ENCODE data around the gene TBX15.

TBX15 gene

GRCh38 chr1:118981436-118981835 is 6.7 kb downstream of the TBX15 start:
- TF ChIP-seq SP1 (IDR thresholded peaks at IDR 0.05) (no peak), SUZ12 (IDR thresholded peaks at IDR 0.05) (no peak), LEF1 (IDR thresholded peaks at IDR 0.05; ENCODE audit: borderline replicate concordance) (no peak), FOXM1 (IDR thresholded peaks at IDR 0.05; ENCODE audit: borderline replicate concordance) (no peak), ZNF384 (IDR thresholded peaks at IDR 0.05) (no peak), CTBP1 (IDR thresholded peaks at IDR 0.05; ENCODE audit: borderline replicate concordance) (no peak), TARDBP (IDR thresholded peaks at IDR 0.05) (no peak), FOXA1 (IDR thresholded peaks at IDR 0.05) (no peak), L3MBTL2 (conservative IDR thresholded peaks at IDR 0.05) (no peak), BHLHE40 (IDR thresholded peaks at IDR 0.05; ENCODE audit: borderline replicate concordance) (no peak), ARNT (IDR thresholded peaks at IDR 0.05) (no peak), ELF4 (IDR thresholded peaks at IDR 0.05) (no peak), NFRKB (IDR thresholded peaks at IDR 0.05) (no peak), HDGF (IDR thresholded peaks at IDR 0.05; ENCODE audit: borderline replicate concordance) (no peak), FOXK2 (IDR thresholded peaks at IDR 0.05) (no peak), PKNOX1 (IDR thresholded peaks at IDR 0.05) (no peak)

GRCh38 chr1:118979754-118980575 is 8.2 kb downstream of the TBX15 start:
- TF ChIP-seq PKNOX1 (IDR thresholded peaks at IDR 0.05) (no peak), L3MBTL2 (conservative IDR thresholded peaks at IDR 0.05) (no peak), FOXK2 (IDR thresholded peaks at IDR 0.05) (no peak), BHLHE40 (IDR thresholded peaks at IDR 0.05; ENCODE audit: borderline replicate concordance) (no peak), HDGF (IDR thresholded peaks at IDR 0.05; ENCODE audit: borderline replicate concordance) (no peak), ELF4 (IDR thresholded peaks at IDR 0.05) (no peak), ZNF384 (IDR thresholded peaks at IDR 0.05) (no peak), NFRKB (IDR thresholded peaks at IDR 0.05) (no peak), FOXM1 (IDR thresholded peaks at IDR 0.05; ENCODE audit: borderline replicate concordance) (no peak), SP1 (IDR thresholded peaks at IDR 0.05) (no peak), LEF1 (IDR thresholded peaks at IDR 0.05; ENCODE audit: borderline replicate concordance) (no peak), SUZ12 (IDR thresholded peaks at IDR 0.05) (no peak), ARNT (IDR thresholded peaks at IDR 0.05) (no peak), FOXA1 (IDR thresholded peaks at IDR 0.05) (no peak)
- DNase-seq (ENCODE audit: extremely low spot score), result no peak
- ChIA-PET CTCF (no interaction called here), POLR2A (no interaction called here)

More at GRCh38 chr1:118981436-118981835, 6.7 kb downstream of the TBX15 start:
- CTCF ChIA-PET, result no interaction called here
- POLR2A ChIA-PET, result no interaction called here
- no peak for DNase-seq (ENCODE audit: extremely low spot score)

GRCh38 chr1:118978914-118979701 is 9.0 kb downstream of the TBX15 start:
- POLR2A ChIA-PET, result no interaction called here
- CTCF ChIA-PET, result no interaction called here
- DNase-seq (ENCODE audit: extremely low spot score), result no peak
- no peak for TF ChIP-seq L3MBTL2 (conservative IDR thresholded peaks at IDR 0.05)
- TF ChIP-seq SUZ12 (IDR thresholded peaks at IDR 0.05), result no peak
- TF ChIP-seq BHLHE40 (IDR thresholded peaks at IDR 0.05; ENCODE audit: borderline replicate concordance), result no peak
- TF ChIP-seq NFRKB (IDR thresholded peaks at IDR 0.05), result no peak
- no peak for TF ChIP-seq FOXA1 (IDR thresholded peaks at IDR 0.05)

GRCh38 chr1:118977600-118977999 is 10.5 kb downstream of the TBX15 start:
- ChIA-PET CTCF (no interaction called here), POLR2A (no interaction called here)
- DNase-seq (ENCODE audit: extremely low spot score), result no peak
- TF ChIP-seq SUZ12 (IDR thresholded peaks at IDR 0.05) (no peak), TARDBP (IDR thresholded peaks at IDR 0.05) (no peak), PKNOX1 (IDR thresholded peaks at IDR 0.05) (no peak), ELF4 (IDR thresholded peaks at IDR 0.05) (no peak), HDGF (IDR thresholded peaks at IDR 0.05; ENCODE audit: borderline replicate concordance) (no peak), SP1 (IDR thresholded peaks at IDR 0.05) (no peak), LEF1 (IDR thresholded peaks at IDR 0.05; ENCODE audit: borderline replicate concordance) (no peak), FOXK2 (IDR thresholded peaks at IDR 0.05) (no peak), ZNF384 (IDR thresholded peaks at IDR 0.05) (no peak), L3MBTL2 (conservative IDR thresholded peaks at IDR 0.05) (no peak), FOXA1 (IDR thresholded peaks at IDR 0.05) (no peak), BHLHE40 (IDR thresholded peaks at IDR 0.05; ENCODE audit: borderline replicate concordance) (no peak), NFRKB (IDR thresholded peaks at IDR 0.05) (no peak), CTBP1 (IDR thresholded peaks at IDR 0.05; ENCODE audit: borderline replicate concordance) (no peak), FOXM1 (IDR thresholded peaks at IDR 0.05; ENCODE audit: borderline replicate concordance) (no peak), ARNT (IDR thresholded peaks at IDR 0.05) (no peak)

GRCh38 chr1:118974661-118975060 is 13.5 kb downstream of the TBX15 start:
- CTCF ChIA-PET, result no interaction called here
- no peak for TF ChIP-seq CTBP1 (IDR thresholded peaks at IDR 0.05; ENCODE audit: borderline replicate concordance)
- TF ChIP-seq ELF4 (IDR thresholded peaks at IDR 0.05), result no peak
- TF ChIP-seq PKNOX1 (IDR thresholded peaks at IDR 0.05), result no peak
- TF ChIP-seq ARNT (IDR thresholded peaks at IDR 0.05), result no peak
- no peak for TF ChIP-seq NFRKB (IDR thresholded peaks at IDR 0.05)
- TF ChIP-seq FOXK2 (IDR thresholded peaks at IDR 0.05), result no peak
- TF ChIP-seq SP1 (IDR thresholded peaks at IDR 0.05), result no peak
- TF ChIP-seq TARDBP (IDR thresholded peaks at IDR 0.05), result no peak
- TF ChIP-seq FOXM1 (IDR thresholded peaks at IDR 0.05; ENCODE audit: borderline replicate concordance), result no peak
- DNase-seq (ENCODE audit: extremely low spot score), result no peak
- POLR2A ChIA-PET, result no interaction called here
